WTC11 (cell line): ENCODE data around the gene PCNX4.

Experiments
- AFF4 ChIP-seq: sonication (generic); formaldehyde crosslinking; IDR thresholded peaks from 2 replicates; pipeline ENCODE4 v1.8.1; 2023; ENCODE audit warnings: mild to moderate bottlenecking, missing genetic modification reagents, borderline replicate concordance
- CTCF ChIP-seq: fragments of 200-600 bp; IDR thresholded peaks from 2 replicates; pipeline ENCODE4 v1.8.0; 2022; ENCODE audit warnings: antibody characterized with exemption
- MAX ChIP-seq: sonication (generic); formaldehyde crosslinking; IDR thresholded peaks from 2 replicates; pipeline ENCODE4 v1.8.0; 2022; ENCODE audit warnings: mild to moderate bottlenecking, missing genetic modification reagents
- NR2C2 ChIP-seq: sonication (generic); formaldehyde crosslinking; IDR thresholded peaks from 2 replicates; pipeline ENCODE4 v1.8.0; 2022; ENCODE audit warnings: mild to moderate bottlenecking, missing genetic modification reagents
- NR3C1 ChIP-seq: sonication (generic); formaldehyde crosslinking; conservative IDR thresholded peaks from 2 replicates; pipeline ENCODE4 v1.8.1; 2023; ENCODE audit warnings: low read depth, mild to moderate bottlenecking, missing genetic modification reagents
- SP1 ChIP-seq: sonication (generic); formaldehyde crosslinking; conservative IDR thresholded peaks from 2 replicates; pipeline ENCODE4 v1.8.1; 2022; ENCODE audit warnings: missing genetic modification reagents
- ZNF121 ChIP-seq: sonication (generic); formaldehyde crosslinking; IDR thresholded peaks from 2 replicates; pipeline ENCODE4 v1.8.0; 2023; ENCODE audit warnings: missing genetic modification reagents
- TF ChIP-seq, protein P1 (sequence below): sonication (generic); formaldehyde crosslinking; IDR thresholded peaks from 2 replicates; pipeline ENCODE4 v1.8.0; 2022; ENCODE audit warnings: mild to moderate bottlenecking, missing genetic modification reagents

GRCh38 chr14:60215127-60215444 is 123.4 kb downstream of the PCNX4 start:
- TF ChIP-seq CTCF = no peak
- TF ChIP-seq, protein P1, sequence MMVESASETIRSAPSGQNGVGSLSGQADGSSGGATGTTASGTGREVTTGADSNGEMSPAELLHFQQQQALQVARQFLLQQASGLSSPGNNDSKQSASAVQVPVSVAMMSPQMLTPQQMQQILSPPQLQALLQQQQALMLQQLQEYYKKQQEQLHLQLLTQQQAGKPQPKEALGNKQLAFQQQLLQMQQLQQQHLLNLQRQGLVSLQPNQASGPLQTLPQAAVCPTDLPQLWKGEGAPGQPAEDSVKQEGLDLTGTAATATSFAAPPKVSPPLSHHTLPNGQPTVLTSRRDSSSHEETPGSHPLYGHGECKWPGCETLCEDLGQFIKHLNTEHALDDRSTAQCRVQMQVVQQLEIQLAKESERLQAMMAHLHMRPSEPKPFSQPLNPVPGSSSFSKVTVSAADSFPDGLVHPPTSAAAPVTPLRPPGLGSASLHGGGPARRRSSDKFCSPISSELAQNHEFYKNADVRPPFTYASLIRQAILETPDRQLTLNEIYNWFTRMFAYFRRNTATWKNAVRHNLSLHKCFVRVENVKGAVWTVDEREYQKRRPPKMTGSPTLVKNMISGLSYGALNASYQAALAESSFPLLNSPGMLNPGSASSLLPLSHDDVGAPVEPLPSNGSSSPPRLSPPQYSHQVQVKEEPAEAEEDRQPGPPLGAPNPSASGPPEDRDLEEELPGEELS (CRISPR knock-in tag) = no peak
- TF ChIP-seq AFF4 = no peak
- no peak for TF ChIP-seq SP1
- no peak for TF ChIP-seq ZNF121 (CRISPR knock-in tag)
- no peak for TF ChIP-seq NR3C1 (CRISPR knock-in tag)
- TF ChIP-seq NR2C2 (CRISPR knock-in tag) = no peak
- no peak for TF ChIP-seq MAX
